ENCODE results near the gene WDFY3.

Gene WDFY3

DNA sequence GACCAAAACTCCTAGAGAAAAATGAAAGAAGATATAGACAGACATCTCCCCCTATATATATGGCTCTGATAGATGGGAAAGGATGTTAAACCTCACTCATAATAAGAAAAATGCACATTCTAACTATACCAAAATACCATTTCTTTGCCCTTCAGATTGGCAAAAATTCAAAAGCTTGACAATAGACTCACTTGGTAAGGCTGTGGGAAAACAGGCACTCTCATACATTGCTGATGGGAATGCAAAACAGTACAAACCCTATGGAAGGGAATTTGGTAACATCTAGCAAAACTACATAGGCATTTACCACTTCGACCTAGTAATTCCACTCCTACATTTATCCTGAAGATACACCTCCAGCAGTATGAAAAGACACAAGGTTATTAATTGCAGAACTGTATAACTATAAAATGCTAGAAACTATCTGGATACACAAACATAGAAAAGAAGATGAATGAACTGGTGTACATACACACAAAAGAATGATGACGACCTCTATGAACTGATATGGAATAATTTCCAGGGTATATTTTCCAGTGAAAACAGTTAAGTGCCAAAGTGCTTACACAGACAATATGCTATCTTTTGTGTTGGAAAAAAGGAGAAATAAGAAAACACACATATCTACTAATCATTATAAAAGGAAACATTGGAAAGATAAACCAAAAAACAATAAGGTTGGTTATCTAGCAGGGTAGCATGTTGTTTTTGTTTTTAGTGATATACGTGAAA is 48.5 kb downstream of the WDFY3 start:
- H3K4me3 ChIP-seq (ENCODE audit: low read depth, low read length): no peak overlapping the region
- TF ChIP-seq CTCF (IDR thresholded peaks at IDR 0.05; ENCODE audit: low read depth, low read length): no peak

- H3K4me3 ChIP-seq (ENCODE audit: low read depth, low read length): no peak overlapping the region
- no peak for TF ChIP-seq CTCF (IDR thresholded peaks at IDR 0.05; ENCODE audit: low read depth, low read length)
Observed at GRCh38 chr4:84917086-84917821, 49.2 kb downstream of the WDFY3 start.

DNA sequence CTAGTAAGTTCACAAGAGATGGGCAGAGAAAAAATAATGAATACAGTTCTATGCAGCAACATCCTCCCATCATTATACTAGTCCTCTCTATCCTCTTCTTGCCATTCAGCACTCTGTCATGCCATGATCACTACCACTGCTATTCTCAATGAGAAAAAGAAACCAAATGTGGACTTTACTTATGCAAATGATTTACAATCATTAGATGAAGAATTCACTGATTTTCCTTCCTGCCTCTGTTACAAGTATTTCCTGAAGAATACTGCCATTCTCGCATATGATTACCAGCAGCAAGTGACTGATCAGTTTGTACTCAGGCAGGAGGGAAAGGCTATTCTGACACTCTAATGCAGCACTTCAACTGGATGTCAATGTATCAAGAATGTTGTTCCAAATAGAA is 50.3 kb downstream of the WDFY3 start:
- no peak for TF ChIP-seq CTCF (IDR thresholded peaks at IDR 0.05; ENCODE audit: low read depth, low read length)
- H3K4me3 ChIP-seq (ENCODE audit: low read depth, low read length): no peak overlapping the region

DNA sequence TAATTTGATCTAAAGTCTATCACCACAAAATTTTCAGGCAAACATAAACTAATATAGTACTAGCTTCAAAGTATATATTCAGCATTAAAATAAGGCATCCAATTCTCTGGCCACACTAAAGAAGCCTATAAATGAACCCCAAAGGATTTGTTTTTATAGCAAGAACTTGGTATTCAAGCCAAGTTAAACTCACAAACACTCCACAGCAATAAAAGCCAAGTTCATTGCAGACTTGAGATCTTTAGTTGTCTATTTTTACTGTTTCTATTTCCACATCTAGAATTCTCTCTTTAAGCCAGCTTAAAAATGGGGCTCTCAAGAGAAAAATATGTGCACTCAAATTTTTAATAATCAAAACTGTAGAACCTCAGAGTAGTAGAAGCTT is 51.1 kb downstream of the WDFY3 start:
- no peak overlapping the region for H3K4me3 ChIP-seq (ENCODE audit: low read depth, low read length)
- TF ChIP-seq CTCF (IDR thresholded peaks at IDR 0.05; ENCODE audit: low read depth, low read length): no peak

DNA sequence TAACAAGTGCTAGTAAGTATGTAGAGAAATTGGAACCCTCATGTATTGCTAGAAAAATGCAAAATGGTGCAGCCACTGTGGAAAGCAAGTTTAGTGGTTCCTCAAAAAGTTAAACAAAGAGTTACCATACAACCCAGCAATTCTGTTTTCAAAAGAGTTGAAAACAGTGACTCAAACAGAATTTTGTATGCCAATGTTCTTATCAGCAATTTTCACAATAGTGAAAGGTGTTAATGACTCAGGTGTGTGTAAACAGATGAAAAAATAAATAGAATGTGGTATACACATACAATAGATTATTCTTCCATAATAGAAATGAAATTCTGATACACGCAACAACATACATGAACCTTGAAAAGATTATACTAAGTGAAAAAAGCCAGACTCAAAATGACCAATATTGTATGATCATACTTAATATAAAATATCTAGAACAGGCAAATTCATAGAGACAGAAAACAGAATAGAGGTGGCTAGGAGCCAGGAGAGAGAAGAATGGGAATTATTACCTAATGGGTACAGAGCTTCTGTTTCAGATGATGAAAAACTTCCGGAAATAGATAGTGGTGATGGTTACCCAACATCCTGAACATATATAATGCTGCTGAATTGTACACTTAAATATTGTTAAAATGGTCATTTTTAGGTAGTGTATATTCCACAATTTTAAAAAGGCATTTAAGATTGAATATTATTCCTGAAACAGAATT is 51.6 kb downstream of the WDFY3 start:
- H3K4me3 ChIP-seq (ENCODE audit: low read depth, low read length): no peak overlapping the region
- no peak for TF ChIP-seq CTCF (IDR thresholded peaks at IDR 0.05; ENCODE audit: low read depth, low read length)

DNA sequence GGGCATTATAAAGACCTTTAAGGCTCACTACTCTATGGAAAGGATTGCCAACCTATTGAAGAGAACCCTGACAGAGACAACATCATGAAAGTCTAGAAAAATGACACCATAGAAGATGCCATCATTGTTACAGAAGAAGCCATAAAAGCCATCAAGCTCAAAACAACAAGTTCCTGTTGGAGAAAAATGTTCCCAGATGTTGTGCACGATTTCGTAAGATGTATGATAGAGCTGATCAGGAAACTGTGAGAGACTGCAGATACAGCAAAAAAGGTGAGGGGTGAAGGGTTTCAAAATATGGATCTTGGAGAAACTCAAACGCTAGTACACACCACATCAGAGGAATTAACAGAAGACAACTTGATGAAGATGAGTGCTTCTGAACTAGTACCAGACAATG is 53.3 kb downstream of the WDFY3 start:
- no peak overlapping the region for H3K4me3 ChIP-seq (ENCODE audit: low read depth, low read length)
- TF ChIP-seq CTCF (IDR thresholded peaks at IDR 0.05; ENCODE audit: low read depth, low read length): no peak

GRCh38 chr4:84912741-84913140 is 53.7 kb downstream of the WDFY3 start:
- no peak overlapping the region for H3K4me3 ChIP-seq (ENCODE audit: low read depth, low read length)
- no peak for TF ChIP-seq CTCF (IDR thresholded peaks at IDR 0.05; ENCODE audit: low read depth, low read length)
